Fibroblast of villous mesenchyme (primary cell): ENCODE measurements around the gene DGKI. TPM values are rescaled to one million over a fixed set of nuclear protein-coding genes. Genes with fewer than 3 reads are reported as not detected.
"Not testable (repeated sequence)": the region's sequence is repeated elsewhere in the genome, so short reads cannot be mapped to it uniquely, and the experiment has no call there.

Source experiments
- DNase-seq: peaks from one replicate; pipeline ENCODE4 v3.0.0-alpha.2; 2010; ENCODE audit warnings: low read depth
- H3K4me3 ChIP-seq: 2 replicates; pipeline ENCODE4 v1.5.1; 2011; ENCODE audit warnings: low read depth, mild to moderate bottlenecking, low read length
- CTCF ChIP-seq: IDR thresholded peaks from 2 replicates; pipeline ENCODE4 v1.5.1; 2012; ENCODE audit warnings: low read depth, mild to moderate bottlenecking, low read length; ENCODE audit not compliant: insufficient read depth
- total RNA-seq: library from RNA; depleted of rRNA; stranded (reverse); fragments of >200 nt; gene quantifications from 2 replicates; pipeline ENCODE4 v1.2.3, GENCODE V29; 2012

Gene DGKI
- total RNA-seq, 1 donor, result 3.5 TPM

- peak; percentile 73 for TF ChIP-seq CTCF
- DNase-seq, result peak; percentile 74
- no peak overlapping the region for H3K4me3 ChIP-seq
Measured at GRCh38 chr7:137454246-137454724, 392.5 kb downstream of the DGKI start.

GRCh38 chr7:137453356-137453755 lies 393.4 kb downstream of the DGKI start:
- no peak overlapping the region for H3K4me3 ChIP-seq
- TF ChIP-seq CTCF, result no peak

GRCh38 chr7:137449016-137449415 lies 397.8 kb downstream of the DGKI start:
- no peak for DNase-seq
- no peak overlapping the region for H3K4me3 ChIP-seq
- no peak for TF ChIP-seq CTCF

More at GRCh38 chr7:137453356-137453755, 393.4 kb downstream of the DGKI start:
- no peak for DNase-seq

GRCh38 chr7:137448572-137448971 lies 398.2 kb downstream of the DGKI start:
- DNase-seq, H3K4me3 ChIP-seq: not testable (repeated sequence)

GRCh38 chr7:137446025-137446424 lies 400.7 kb downstream of the DGKI start:
- TF ChIP-seq CTCF, result no peak
- peak; percentile 21 for DNase-seq
- H3K4me3 ChIP-seq, result no peak overlapping the region

- no peak for DNase-seq
- no peak overlapping the region for H3K4me3 ChIP-seq
- no peak for TF ChIP-seq CTCF
Measured at GRCh38 chr7:137445268-137445667, 401.5 kb downstream of the DGKI start.

- no peak for TF ChIP-seq CTCF
- DNase-seq, result peak; percentile 76
- no peak overlapping the region for H3K4me3 ChIP-seq
Measured at GRCh38 chr7:137443616-137444015, 403.2 kb downstream of the DGKI start.
